GM19324 (cell line): ENCODE results near the gene CEP55.
A peak's percentile ranks its signal among the peaks of the same experiment; 100 is the strongest.

Experiments
- ATAC-seq: cut with Tn5 transposase; IDR thresholded peaks from one replicate; pipeline ENCODE4 v1.9.1; 2021; ENCODE audit warnings: mild to moderate bottlenecking, moderate library complexity; ENCODE audit not compliant: unreplicated experiment, low FRiP score

Gene CEP55

GRCh38 chr10:93554760-93555432, 58.5 kb downstream of the CEP55 start:
- ATAC-seq = peak; percentile 56

- ATAC-seq = no peak
Observed at GRCh38 chr10:93559490-93559889, 63.1 kb downstream of the CEP55 start.

- no peak for ATAC-seq
Observed at GRCh38 chr10:93560541-93560940, 64.1 kb downstream of the CEP55 start.

DNA sequence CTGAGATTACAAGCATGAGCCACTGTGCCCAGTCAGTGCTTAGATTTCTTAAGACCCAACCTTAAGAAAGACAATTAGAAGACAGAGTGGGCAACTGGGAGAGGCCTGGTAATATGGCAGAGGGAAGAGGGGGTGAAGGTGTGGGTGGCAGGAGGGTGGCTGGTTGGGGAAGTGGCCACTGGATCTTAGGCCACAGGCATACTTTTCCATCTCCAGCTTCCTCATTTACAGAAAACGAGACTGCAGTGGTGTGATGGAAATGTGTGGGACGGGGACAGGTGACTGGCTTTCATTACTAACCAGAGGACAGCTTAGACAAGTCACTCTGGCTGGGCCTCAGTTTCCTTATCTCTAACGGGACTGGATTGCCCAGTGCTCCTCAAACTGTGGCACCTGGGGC, 69.0 kb downstream of the CEP55 start:
- ATAC-seq = no peak

- ATAC-seq = no peak
Observed at GRCh38 chr10:93566435-93567276, 70.2 kb downstream of the CEP55 start, which contains the start of gene FFAR4. Gene FFAR4 (plus strand): TSS chr10:93566665. CDS start chr10:93566721, 56 bp downstream.

DNA sequence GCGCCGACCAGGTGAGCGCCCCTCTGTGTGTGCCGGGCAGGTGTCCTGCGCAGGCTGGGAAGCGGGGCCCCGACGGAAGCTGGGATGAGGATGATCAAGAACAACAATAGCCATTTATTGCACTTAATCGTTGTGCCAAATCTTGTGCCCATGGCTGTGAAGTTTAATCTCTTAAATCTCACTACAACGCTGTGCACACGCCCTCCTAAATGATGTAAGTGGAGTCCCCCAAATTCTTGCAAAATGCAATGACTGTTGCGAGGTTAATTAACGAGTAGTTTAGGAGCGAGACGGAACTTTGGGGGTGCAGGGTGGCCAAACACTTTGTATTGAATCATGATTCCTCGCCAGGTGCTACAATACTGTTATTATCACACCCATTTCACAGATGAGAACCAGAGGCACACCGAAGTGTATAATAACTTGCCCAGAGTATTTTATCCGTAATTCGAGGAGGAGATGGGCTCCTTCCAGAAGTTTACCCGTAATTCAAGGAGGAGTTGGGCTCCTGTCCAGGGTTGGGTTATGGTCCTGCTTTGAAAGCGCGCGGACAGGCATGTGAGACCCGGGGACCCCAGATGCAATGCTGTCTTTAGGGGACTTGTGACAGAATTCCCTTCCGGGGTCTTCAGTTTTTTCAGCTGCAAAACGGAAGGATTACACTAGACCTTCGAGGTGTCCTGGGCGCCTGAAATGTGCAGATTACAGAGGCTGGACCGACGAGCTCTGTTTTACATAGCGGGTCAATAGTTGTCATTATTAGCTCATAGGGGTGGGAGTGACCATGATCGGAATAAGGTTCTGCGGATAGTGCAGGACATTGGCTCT, 71.1 kb downstream of the CEP55 start:
- ATAC-seq = no peak

GRCh38 chr10:93568105-93568390, 71.6 kb downstream of the CEP55 start:
- no peak for ATAC-seq

DNA sequence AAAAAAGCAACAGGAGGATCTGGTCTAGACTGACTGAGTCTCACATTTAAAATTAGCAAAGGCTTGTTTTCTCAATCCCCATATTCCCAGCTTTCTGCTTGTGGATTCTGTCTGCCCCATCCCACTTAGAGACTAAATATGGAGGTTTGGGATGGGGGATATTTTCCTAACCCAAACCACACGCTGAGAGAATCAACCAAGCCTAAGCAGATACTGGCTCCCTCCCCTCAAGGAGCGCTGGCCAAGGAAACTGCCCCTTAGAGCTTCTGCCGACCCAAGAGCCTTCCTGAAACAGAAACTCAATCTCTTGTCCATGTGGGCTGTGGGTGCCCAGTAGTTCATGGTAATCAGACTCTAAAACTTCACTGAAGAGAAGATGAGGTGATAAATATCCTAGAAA, 74.0 kb downstream of the CEP55 start:
- ATAC-seq = no peak

- no peak for ATAC-seq
Observed at GRCh38 chr10:93572606-93573005, 76.2 kb downstream of the CEP55 start.

DNA sequence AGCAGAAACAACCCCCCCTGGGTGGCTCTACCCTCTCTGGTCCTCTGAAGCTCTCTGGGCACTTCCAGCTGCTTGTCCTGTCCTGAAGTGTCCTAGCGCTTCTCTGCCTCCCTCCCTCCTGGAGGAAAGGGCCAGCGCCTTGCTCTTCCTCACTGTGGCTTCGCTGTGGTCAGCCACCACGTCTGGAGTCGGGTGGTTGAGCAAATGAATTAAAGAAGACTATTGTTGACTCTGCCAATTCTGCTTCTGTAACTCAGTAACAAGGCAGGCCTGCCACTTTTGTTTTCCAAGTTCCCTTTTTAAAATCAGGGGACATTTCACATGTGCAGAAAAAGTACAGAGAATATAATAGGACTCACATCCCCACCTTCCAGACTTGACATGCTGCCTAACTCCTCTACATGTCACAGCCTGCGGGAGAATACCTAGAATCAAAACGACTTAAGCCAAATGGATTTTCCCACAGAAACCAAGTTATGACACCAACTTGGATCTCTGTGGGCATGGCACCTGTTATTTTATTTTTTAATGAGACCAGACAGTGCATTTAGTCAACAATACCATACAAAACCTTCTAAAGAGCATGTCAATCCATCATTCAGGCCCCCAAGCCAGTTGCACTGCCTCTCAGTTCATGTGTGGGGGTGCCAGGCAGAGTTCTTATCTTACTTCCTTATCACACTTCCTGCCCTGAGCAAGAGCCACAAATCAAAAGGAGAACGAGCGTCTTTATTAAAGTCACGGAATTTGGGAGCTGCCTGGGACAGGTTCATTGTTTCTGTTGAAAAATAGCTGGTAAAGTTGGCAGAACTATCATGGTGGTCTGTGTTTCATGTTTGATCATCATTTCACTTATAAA, 76.9 kb downstream of the CEP55 start:
- no peak for ATAC-seq

DNA sequence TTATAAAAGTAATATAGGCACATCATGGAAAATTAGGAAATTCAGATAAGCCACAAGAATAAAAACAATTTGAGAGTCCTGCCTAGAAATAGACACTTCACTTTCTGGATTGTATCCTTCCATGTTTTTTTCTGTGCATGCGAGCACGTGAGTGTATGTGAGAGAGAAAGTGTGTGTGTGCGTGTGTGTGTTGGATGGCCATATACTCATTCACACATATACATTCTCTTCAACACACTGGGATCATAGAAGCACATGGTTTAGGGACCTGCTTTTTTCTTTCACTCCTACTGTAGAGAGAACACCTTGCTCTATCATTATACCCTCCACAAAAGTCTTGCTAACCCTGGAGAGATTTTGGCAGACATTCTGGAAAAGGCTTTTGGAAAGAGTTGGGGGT, 77.5 kb downstream of the CEP55 start:
- ATAC-seq = no peak

DNA sequence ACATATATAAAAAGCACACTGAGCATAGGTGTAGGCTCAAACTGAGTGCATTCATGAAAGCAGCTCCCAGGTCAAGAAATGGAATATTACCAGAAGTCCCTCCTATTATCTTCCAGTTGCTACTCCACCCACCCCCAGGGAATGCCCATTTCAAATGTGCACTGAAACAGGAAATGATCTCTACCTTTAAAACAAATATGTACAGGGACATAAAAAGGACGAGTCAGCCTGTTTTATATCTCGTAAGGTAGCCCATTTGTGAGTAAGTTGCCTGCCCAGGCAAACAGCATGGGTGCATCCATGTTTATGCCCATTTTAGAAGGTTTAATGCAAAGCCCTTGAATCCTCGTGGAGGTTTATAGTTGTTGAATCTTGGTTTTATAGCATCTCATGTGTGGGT, 80.5 kb downstream of the CEP55 start:
- ATAC-seq = no peak

DNA sequence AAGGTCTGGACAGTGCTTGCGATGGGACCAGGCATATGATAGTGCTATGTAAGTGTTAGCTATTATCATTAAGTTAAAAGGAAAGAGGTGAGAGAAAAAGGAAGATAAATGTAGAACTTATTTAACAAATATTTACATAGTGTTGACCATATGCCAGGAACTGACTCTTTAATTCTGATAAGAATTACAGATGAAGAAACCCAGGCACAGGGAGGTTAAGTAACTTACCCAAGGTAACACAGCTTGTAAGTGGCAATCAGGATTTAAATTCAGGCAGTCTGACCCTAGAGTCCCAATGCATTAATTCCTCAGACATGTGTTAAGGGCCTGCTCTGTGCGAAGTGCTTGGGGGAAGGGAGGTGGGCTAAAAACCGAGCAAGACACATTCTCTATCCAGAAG, 81.2 kb downstream of the CEP55 start:
- ATAC-seq = no peak
